Activated naive CD4-positive, alpha-beta T cell treated with anti-CD3 and anti-CD28 coated beads, Interleukin-2, amount 50 U/mL, for 72 hours (primary cell): ENCODE data around the gene TTC21B. TPM values are rescaled to one million over a fixed set of nuclear protein-coding genes. Genes with fewer than 3 reads are reported as not detected.
"Not testable (repeated sequence)": the region's sequence is repeated elsewhere in the genome, so short reads cannot be mapped to it uniquely, and the experiment has no call there.

ENCODE experiments used
- ATAC-seq, 2 donors: fragments of 150-1000 bp; cut with Tn5 transposase; 2 replicates each; pipeline ENCODE4 v1.10.0; 2021; ENCODE audit warnings: mild to moderate bottlenecking in 2 of 2, moderate library complexity in 2 of 2
- DNase-seq, 2 donors: peaks; one replicate each; pipeline ENCODE4 v3.0.0; 2021 to 2022; ENCODE audit warnings: low spot score in 2 of 2
- H3K27ac Mint-ChIP-seq, 2 donors: one replicate each; pipeline ENCODE4 v1.8.0; 2022; ENCODE audit warnings: mild to moderate bottlenecking in 2 of 2, mixed read lengths in 2 of 2
- H3K36me3 Mint-ChIP-seq, 2 donors: one replicate each; pipeline ENCODE4 v1.8.0; 2022; ENCODE audit warnings: mixed read lengths in 2 of 2
- H3K9me3 Mint-ChIP-seq, 2 donors: one replicate each; pipeline ENCODE4 v1.8.0; 2022; ENCODE audit warnings: mixed read lengths in 2 of 2
- total RNA-seq, 2 donors: library from RNA; stranded (reverse); gene quantifications; one replicate each; pipeline ENCODE4 v1.2.3, GENCODE V29; 2022

The TTC21B gene
- total RNA-seq, 2 donors from 2014 or later = 22.6 to 27.3 TPM

DNA sequence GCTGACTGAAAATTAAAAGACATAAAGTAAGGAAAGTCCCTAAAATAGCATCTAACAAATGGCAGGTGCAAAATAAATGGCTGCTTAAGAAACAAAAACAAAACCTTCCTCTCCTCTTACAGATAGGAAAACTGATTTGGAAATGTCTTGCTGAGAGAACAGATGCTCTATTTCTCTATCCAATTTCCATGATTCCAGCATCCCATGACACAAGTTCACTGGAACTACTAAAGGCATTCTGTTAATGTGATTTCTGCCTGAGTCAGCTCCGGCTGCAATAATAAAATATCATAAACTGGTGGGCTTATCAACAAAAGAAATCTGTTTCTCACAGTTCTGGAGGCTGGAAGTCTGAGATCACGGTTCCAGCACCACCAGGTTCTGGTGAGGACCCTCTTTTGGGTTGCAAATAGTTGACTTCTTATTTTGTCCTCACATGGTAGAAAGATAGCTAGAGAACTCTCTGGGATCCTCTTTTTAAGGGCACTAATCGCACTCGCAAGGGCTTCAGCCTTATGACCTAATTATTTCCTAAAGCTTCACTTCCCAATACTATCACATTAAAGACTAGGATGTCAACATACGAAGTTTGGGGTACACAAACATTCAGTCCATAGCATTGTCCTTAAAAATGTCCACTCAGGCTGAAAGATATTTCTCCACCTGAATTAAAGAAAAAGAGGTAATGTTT, 81.3 kb downstream of the TTC21B start:
- DNase-seq = no peak
- Mint-ChIP-seq H3K36me3 (no peaks in the 10 kb centered on the region), H3K27ac (no peak overlapping the region), H3K9me3 (no peaks in the 10 kb centered on the region)
- no peak for ATAC-seq

DNA sequence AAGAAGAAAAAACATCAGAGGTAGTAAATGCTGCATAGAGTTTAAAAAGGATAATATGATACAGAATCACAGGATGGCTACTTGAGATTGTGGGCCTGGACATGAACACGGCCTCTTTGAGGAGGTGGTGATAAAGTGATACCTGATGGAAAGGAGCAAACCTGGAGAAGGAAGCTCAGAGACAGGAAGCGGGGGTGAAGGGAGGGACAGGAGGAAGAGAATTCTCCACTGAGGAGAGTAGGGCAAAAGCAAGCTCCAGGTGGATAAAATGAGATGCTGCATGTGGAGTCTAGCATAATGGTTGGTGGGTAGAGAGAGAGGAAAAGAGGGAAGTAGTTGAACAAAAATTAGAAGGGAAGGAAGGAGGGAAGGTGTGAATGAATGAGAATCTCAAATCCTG, 82.6 kb downstream of the TTC21B start:
- Mint-ChIP-seq H3K27ac (peak overlapping the region in 1 of 2 donors; percentile 1), H3K9me3 (no peaks in the 10 kb centered on the region), H3K36me3 (no peaks in the 10 kb centered on the region)
- ATAC-seq (no peak), DNase-seq (no peak)

DNA sequence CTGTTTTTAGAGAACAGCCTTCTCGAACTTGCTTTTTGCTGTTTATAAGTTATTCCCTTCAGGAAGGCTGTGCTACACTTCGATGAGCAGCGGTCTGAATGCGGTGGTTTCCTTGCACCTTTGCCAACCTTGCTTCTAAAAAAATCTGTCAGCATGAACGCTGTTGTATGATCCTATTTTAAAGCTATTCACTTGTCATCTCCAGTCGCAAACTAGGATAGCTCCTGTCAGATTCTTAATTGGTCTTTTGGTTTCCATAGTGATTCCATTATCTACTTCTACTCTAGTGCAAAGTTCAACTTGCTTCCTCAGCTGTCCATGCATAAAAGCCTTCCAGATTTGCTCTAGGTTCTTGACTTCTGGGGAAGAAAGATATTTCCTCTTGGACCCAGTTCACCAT, 83.2 kb downstream of the TTC21B start:
- ATAC-seq (no peak), DNase-seq (no peak)
- H3K36me3 Mint-ChIP-seq = no peaks in the 10 kb centered on the region
- H3K27ac Mint-ChIP-seq = no peak overlapping the region
- H3K9me3 Mint-ChIP-seq = no peaks in the 10 kb centered on the region

DNA sequence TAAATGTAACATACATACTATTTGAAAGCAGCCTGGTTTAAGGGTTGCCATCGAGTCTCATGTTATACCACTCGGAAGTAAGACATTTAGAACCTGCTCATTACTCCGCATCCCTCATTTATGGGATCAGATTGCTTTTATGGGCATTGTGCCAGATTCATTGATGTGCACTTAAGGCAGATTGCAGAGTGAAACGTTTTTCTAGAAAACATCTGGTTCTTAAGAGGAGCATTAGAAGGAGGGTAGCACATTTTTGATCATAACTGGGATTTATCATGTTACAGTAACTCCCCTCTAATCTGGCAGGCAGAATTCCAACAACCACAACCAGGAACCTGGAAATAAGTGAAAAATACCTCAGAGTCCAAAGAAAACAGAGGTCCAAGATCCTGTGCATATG, 85.4 kb downstream of the TTC21B start:
- no peaks in the 10 kb centered on the region for H3K9me3 Mint-ChIP-seq
- ATAC-seq (no peak), DNase-seq (no peak)
- H3K27ac Mint-ChIP-seq = no peak overlapping the region
- no peaks in the 10 kb centered on the region for H3K36me3 Mint-ChIP-seq

DNA sequence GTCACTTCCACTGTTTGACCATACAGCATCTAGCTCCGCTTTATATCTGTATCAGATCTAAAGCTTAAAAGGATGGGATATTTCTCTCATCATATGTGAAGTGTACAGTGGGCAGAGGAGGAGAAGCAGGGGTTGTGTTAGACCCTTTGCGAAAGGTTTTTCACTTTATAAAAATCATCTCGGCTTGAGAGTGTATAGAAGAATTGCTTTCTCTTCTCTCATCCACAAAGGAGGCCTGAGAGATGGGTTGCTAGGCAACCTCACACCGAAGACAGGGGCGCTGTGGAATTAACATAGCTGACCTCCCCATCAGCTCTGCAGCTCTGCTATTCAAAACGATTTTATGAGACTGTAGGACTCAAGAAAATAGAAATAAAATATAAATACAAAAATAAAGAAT, 89.3 kb downstream of the TTC21B start:
- peaks cover 7 to 13% of the 10 kb centered on the region in 2 donors for H3K9me3 Mint-ChIP-seq

DNA sequence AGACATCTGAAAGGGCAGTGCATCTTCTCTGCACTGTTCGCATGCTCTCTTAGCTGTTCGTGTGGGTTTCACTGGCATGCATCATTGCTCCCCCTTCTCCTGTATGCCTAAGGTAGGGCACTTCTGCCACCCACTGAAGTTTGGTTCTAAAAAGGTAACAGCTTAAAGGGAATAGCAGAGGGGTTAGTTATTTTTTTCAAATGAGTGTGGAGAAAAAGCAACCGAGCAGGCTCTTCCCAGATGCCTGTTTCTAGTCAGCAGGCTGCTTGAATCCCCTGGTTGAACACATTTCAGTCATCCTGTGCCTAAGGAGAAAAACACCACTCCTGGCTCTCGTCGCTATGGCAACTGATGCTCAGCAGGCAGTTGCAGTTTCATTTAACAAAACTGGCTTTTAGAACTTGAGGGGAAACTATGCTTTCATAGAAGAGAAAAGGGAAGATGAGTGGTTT, 89.7 kb downstream of the TTC21B start:
- DNase-seq = no peak
- ATAC-seq = peak in 1 of 2 donors; percentile 67
- peaks cover 23 to 24% of the 10 kb centered on the region in 2 donors for H3K36me3 Mint-ChIP-seq
- no peak overlapping the region for H3K27ac Mint-ChIP-seq
- H3K9me3 Mint-ChIP-seq = peaks cover 10 to 15% of the 10 kb centered on the region in 2 donors

More for the DNA sequence above, 89.3 kb downstream of the TTC21B start:
- ATAC-seq (peak in 1 of 2 donors; percentile 30), DNase-seq (no peak)
- Mint-ChIP-seq H3K36me3 (peaks cover 20 to 21% of the 10 kb centered on the region in 2 donors), H3K27ac (no peak overlapping the region)

DNA sequence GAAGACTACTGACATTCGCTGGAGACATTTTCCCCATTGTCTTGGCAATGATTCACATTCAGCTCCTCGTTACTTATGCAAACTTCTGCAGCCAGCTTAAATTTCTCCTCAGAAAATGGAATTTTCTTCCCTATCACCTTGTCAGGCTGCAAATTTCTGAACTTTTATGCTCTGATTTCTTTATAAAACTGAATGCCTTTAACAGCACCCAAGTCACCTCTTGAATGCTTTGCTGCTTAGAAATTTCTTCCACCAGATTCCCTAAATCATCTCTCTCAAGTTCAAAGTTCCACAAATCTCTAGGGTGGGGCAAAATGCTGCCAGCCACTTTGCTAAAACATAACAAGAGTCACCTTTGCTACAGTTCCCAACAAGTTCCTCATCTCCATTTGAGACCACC, 92.5 kb downstream of the TTC21B start:
- not testable (repeated sequence) for ATAC-seq, DNase-seq, H3K27ac Mint-ChIP-seq
- Mint-ChIP-seq H3K36me3 (peaks cover 23 to 37% of the 10 kb centered on the region in 2 donors), H3K9me3 (peaks cover 10 to 15% of the 10 kb centered on the region in 2 donors)

DNA sequence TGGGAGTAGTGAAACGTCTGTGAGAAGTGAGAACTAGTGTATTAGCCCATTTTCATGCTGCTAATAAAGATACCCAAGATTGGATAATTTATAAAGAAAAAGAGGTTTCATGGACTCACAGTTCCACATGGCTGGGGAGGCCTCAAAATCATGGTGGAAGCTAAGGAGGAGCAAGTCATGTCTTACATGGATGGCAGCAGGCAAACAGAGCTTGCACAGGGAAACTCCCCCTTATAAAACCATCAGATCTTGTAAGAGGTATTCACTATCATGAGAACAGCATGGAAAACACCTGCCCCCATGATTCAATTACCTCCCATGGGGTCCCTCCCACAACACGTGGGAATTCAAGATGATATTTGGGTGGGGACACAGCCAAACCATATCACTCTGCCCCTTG, 93.9 kb downstream of the TTC21B start:
- H3K9me3 Mint-ChIP-seq = peaks cover 10 to 20% of the 10 kb centered on the region in 2 donors
- H3K36me3 Mint-ChIP-seq = peaks cover 23 to 43% of the 10 kb centered on the region in 2 donors
- not testable (repeated sequence) for DNase-seq, ATAC-seq, H3K27ac Mint-ChIP-seq

DNA sequence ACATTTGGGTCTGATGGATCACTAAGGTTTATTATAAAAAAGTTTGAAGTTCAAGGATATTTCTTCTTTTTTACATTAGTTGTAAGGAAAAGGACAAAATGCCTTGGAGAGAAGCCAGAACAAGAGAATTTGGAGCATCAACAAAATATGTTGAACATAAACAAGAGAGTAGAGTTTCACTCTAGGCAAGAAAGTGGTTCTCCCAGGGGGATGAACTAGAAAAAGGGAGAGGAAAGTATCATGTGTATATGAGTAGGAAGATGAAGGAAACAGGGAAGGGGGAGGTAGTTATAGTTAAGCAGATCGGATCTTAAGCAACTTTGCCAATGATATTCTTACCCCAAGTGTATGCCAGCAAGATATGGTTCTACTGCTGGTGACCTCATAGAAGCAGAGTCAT, 95.7 kb downstream of the TTC21B start:
- no peak for DNase-seq
- Mint-ChIP-seq H3K36me3 (peaks cover 38 to 62% of the 10 kb centered on the region in 2 donors), H3K27ac (no peak overlapping the region), H3K9me3 (peaks cover 26 to 28% of the 10 kb centered on the region in 2 donors)
- ATAC-seq = no peak

DNA sequence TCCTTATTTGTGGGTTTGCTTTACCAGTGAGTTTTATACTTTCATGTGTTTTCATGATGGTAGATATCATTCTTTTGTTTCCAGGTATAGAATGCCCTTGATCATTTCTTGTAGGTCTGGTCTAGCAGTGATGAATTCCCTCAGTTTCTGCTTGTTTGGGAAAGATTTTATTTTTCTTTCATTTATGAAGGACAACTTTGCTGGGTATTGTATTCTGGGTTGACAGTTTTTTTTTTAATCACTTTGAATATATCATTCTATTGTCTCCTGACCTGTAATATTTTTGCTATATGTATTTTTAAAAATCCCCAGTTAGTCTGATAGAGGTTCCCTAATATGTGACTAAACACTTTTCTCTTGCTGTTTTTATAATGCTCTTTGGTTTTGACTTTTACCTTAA, 101.2 kb downstream of the TTC21B start:
- ATAC-seq (no peak), DNase-seq (no peak)
- Mint-ChIP-seq H3K9me3 (peaks cover 23 to 30% of the 10 kb centered on the region in 2 donors), H3K27ac (no peak overlapping the region), H3K36me3 (peaks cover 28 to 50% of the 10 kb centered on the region in 2 donors)

DNA sequence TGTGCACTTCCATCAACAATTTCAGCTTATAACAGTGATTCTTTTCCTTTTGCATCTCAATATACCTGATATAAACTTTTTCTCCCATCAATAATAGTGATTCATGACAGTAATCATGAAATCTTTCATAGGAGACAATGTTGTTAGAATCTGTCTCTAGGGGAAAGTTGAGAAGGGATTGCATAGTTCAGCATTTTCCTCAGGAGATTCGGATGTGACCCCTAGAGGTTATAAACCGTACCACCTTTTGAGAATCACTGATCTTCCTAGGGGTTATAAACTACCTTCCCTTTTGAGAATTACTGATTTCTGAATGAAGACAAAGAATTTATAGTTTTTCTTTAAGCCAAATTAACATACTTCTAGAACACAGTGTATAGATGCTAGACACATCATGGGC, 106.6 kb downstream of the TTC21B start:
- H3K36me3 Mint-ChIP-seq = peaks cover 4 to 10% of the 10 kb centered on the region in 2 donors

DNA sequence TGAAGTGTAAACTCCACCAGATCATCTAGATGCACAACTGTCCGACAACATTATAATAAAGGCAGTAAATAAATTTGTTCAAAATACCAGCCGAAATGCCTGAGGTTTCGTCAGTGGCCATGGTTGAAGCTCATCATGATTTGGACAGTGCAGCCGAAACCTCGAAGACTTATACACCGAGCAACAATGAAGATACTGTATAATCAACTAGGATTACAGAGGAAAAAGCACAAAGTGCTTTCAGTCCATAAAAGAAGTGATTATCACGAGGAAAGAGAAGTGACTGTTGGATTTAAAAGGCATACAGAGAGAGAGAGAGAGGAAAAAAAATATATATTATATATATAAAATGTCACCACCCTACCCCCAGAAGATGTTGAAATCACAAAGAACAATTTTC, 107.5 kb downstream of the TTC21B start:
- ATAC-seq (no peak), DNase-seq (no peak)
- H3K36me3 Mint-ChIP-seq = peaks cover 4 to 6% of the 10 kb centered on the region in 2 donors
- peaks cover 0 to 6% of the 10 kb centered on the region in 2 donors for H3K9me3 Mint-ChIP-seq
- H3K27ac Mint-ChIP-seq = no peak overlapping the region

More for the DNA sequence above, 106.6 kb downstream of the TTC21B start:
- H3K9me3 Mint-ChIP-seq = peaks cover 1 to 8% of the 10 kb centered on the region in 2 donors
- no peak overlapping the region for H3K27ac Mint-ChIP-seq
- ATAC-seq (no peak), DNase-seq (no peak)

DNA sequence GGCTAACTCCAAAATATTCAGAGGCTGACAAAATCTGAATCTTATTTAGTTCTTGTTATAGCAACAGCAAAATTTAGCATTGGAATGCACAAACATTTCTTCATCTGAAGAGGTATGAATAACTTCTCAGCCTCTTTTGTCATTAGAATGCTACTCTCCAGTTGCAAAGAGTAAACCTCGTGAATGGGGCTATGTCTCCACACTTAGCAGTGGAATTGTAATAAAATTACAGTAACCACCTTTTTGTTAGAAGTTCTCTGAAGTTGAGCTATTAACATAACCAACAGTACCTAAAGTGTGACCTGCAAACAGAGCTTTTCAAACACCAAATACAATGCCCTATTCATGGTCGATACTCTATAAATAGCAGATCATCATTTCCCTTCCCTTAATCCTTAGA, 109.4 kb downstream of the TTC21B start:
- Mint-ChIP-seq H3K36me3 (no peaks in the 10 kb centered on the region), H3K27ac (no peak overlapping the region), H3K9me3 (no peaks in the 10 kb centered on the region)

DNA sequence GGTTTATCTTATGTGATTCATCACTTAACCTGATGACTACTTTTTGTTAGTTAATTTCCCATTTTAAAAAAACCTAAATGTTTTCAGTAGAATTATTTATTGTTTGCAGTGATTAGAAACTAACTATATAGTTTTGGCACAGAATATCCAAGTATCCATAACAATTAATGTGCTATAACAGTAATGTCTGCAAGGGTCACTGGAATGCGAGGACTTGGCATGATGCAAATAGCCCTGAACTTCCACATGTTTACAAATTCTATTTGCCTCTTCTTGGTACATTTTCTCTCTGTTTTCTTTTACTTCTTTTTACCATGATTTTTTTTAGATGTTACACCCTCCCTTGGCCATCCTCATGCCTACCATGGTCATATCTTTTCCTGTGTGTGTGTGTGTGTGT, 110.2 kb downstream of the TTC21B start:
- H3K9me3 Mint-ChIP-seq = no peaks in the 10 kb centered on the region
- no peaks in the 10 kb centered on the region for H3K36me3 Mint-ChIP-seq
- H3K27ac Mint-ChIP-seq = no peak overlapping the region
- DNase-seq (no peak), ATAC-seq (no peak)

More for the DNA sequence above, 109.4 kb downstream of the TTC21B start:
- ATAC-seq (no peak), DNase-seq (no peak)

DNA sequence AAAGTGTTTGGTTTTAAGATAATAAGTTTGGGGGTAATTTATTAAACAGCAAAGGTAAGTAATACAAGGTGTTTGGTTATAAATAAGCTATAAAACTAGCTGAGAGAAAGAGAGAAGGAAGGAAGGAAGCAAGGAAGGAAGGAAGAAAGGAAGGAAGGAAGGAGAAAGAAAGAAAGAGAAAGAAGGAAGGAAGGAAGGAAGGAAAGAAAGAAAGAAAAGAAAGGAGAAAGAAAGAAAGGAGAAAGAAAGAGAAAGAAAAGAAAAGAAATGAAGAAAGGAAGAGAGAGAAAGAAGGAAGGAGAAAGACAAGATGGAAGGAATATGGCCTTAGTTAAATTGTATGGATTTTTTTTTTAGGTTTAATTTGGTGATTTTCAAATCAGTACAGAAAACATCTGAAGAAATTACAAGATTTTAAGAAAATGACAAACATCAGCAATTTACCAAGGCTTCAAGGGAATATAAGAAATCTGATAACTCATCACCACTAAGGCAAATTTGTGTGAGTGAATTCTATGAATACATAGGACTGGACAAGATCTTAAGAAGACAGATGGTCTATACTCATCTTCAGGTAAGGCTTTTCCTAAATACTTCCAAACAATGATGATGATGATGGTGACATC, 113.1 kb downstream of the TTC21B start:
- Mint-ChIP-seq H3K27ac (no peak overlapping the region), H3K9me3 (no peaks in the 10 kb centered on the region), H3K36me3 (no peaks in the 10 kb centered on the region)
- DNase-seq (no peak), ATAC-seq (no peak)

DNA sequence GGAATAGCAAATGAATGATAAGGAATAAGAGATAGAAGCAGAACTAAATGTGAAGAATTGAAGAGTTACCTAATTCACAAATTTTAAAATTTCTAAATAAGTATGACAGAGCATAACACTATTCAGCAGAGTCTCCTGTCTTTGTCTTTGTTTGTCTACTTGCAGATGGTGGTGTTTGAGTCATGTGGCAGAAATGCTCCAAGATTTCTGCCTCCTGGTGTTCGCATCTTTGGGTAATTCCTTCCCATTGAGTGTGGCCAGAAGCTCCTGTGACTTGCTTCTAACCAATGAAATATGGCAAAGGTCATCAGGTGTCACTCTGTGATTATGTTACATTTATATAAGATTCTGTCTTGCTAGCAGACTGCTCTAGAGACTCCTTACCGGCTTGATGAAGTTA, 114.0 kb downstream of the TTC21B start:
- no peak overlapping the region for H3K27ac Mint-ChIP-seq

DNA sequence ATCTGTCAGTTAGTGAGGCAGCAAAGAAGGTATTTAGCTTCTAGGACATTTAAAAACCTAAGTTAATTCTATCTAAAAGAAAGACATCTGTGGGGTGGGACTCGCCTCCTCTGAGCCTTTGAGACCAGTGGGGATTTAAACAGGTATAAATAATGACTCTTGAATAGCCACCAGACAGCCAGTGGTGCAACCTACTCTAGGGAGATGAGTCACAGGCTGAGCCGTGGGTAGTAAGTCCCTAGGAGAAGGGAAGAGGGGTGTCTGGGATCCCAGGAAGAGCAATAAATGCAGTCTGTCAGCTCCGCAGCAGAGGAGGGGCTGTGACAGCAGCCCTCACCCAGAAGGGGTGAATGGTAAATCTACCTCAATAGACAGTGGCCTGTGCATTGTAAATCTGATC, 116.5 kb downstream of the TTC21B start:
- H3K27ac Mint-ChIP-seq = no peak overlapping the region
- H3K9me3 Mint-ChIP-seq = no peaks in the 10 kb centered on the region
- DNase-seq (no peak), ATAC-seq (no peak)
- no peaks in the 10 kb centered on the region for H3K36me3 Mint-ChIP-seq

More for the DNA sequence above, 114.0 kb downstream of the TTC21B start:
- DNase-seq = no peak
- no peak for ATAC-seq
- Mint-ChIP-seq H3K9me3 (no peaks in the 10 kb centered on the region), H3K36me3 (no peaks in the 10 kb centered on the region)

DNA sequence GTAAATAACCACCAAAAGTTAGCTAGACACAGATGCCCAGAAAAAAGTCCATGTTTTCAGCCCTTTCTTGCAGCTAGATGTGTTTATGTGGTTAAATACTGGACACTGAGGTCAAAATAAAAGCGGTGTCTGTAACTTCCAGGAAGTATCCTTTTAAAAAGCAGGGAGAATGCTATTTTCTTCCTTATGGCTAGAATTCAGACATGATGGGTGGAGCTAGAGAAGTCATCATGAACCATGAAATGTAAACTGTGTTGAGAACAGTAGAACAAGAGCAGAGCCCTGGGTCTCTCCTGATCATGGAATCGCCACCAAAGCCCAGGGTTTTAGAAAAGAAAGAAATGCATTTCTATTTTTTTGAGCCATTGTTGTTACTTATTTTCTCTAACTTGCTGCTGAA, 118.2 kb downstream of the TTC21B start:
- no peak for DNase-seq
- Mint-ChIP-seq H3K36me3 (no peaks in the 10 kb centered on the region), H3K27ac (no peak overlapping the region), H3K9me3 (no peaks in the 10 kb centered on the region)
- ATAC-seq = no peak
